ENCODE measurements around the gene NEUROD6. TPM values are rescaled to one million over a fixed set of nuclear protein-coding genes. Genes with fewer than 3 reads are reported as not detected.

NEUROD6 gene
- total and polyA plus RNA-seq, 2 experiments from 2014 or later = not detected

DNA sequence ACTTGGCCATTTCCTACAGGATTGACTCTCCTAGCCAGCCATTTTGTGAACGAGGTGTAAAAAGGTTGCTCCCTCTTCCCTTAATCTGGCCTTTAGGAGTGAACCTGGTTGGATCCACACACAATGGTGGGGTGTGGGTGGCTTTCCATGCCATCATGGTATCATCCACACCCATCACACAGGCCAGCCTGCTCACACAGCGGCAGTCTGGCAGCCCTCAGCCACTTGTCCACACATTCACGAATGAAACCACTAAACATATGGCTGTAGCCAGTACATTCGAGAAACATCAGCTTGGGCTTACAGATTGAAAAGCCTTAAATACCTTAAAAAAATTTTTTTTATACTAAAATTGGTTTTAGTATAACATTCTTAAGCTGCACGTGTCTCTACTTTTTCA lies 31.9 kb downstream of the NEUROD6 start (continued):
- TF ChIP-seq, protein P1, sequence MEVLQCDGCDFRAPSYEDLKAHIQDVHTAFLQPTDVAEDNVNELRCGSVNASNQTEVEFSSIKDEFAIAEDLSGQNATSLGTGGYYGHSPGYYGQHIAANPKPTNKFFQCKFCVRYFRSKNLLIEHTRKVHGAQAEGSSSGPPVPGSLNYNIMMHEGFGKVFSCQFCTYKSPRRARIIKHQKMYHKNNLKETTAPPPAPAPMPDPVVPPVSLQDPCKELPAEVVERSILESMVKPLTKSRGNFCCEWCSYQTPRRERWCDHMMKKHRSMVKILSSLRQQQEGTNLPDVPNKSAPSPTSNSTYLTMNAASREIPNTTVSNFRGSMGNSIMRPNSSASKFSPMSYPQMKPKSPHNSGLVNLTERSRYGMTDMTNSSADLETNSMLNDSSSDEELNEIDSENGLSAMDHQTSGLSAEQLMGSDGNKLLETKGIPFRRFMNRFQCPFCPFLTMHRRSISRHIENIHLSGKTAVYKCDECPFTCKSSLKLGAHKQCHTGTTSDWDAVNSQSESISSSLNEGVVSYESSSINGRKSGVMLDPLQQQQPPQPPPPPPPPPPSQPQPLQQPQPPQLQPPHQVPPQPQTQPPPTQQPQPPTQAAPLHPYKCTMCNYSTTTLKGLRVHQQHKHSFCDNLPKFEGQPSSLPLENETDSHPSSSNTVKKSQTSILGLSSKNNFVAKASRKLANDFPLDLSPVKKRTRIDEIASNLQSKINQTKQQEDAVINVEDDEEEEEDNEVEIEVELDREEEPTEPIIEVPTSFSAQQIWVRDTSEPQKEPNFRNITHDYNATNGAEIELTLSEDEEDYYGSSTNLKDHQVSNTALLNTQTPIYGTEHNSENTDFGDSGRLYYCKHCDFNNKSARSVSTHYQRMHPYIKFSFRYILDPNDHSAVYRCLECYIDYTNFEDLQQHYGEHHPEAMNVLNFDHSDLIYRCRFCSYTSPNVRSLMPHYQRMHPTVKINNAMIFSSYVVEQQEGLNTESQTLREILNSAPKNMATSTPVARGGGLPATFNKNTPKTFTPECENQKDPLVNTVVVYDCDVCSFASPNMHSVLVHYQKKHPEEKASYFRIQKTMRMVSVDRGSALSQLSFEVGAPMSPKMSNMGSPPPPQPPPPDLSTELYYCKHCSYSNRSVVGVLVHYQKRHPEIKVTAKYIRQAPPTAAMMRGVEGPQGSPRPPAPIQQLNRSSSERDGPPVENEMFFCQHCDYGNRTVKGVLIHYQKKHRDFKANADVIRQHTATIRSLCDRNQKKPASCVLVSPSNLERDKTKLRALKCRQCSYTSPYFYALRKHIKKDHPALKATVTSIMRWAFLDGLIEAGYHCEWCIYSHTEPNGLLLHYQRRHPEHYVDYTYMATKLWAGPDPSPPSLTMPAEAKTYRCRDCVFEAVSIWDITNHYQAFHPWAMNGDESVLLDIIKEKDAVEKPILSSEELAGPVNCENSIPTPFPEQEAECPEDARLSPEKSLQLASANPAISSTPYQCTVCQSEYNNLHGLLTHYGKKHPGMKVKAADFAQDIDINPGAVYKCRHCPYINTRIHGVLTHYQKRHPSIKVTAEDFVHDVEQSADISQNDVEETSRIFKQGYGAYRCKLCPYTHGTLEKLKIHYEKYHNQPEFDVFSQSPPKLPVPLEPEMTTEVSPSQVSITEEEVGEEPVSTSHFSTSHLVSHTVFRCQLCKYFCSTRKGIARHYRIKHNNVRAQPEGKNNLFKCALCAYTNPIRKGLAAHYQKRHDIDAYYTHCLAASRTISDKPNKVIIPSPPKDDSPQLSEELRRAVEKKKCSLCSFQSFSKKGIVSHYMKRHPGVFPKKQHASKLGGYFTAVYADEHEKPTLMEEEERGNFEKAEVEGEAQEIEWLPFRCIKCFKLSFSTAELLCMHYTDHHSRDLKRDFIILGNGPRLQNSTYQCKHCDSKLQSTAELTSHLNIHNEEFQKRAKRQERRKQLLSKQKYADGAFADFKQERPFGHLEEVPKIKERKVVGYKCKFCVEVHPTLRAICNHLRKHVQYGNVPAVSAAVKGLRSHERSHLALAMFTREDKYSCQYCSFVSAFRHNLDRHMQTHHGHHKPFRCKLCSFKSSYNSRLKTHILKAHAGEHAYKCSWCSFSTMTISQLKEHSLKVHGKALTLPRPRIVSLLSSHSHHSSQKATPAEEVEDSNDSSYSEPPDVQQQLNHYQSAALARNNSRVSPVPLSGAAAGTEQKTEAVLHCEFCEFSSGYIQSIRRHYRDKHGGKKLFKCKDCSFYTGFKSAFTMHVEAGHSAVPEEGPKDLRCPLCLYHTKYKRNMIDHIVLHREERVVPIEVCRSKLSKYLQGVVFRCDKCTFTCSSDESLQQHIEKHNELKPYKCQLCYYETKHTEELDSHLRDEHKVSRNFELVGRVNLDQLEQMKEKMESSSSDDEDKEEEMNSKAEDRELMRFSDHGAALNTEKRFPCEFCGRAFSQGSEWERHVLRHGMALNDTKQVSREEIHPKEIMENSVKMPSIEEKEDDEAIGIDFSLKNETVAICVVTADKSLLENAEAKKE (CRISPR knock-in tag; IDR thresholded peaks at IDR 0.05) = no peak
- no peak for TF ChIP-seq NANOG (IDR thresholded peaks at IDR 0.05; ENCODE audit: borderline replicate concordance)
- no peak for TF ChIP-seq EZH2 (IDR thresholded peaks at IDR 0.05; ENCODE audit: low read depth, unreplicated experiment)
- TF ChIP-seq EZH2phosphoT487 (IDR thresholded peaks at IDR 0.05; ENCODE audit: unreplicated experiment) = no peak
- TF ChIP-seq ZNF331 (CRISPR knock-in tag; IDR thresholded peaks at IDR 0.05; ENCODE audit: low read depth) = no peak

DNA sequence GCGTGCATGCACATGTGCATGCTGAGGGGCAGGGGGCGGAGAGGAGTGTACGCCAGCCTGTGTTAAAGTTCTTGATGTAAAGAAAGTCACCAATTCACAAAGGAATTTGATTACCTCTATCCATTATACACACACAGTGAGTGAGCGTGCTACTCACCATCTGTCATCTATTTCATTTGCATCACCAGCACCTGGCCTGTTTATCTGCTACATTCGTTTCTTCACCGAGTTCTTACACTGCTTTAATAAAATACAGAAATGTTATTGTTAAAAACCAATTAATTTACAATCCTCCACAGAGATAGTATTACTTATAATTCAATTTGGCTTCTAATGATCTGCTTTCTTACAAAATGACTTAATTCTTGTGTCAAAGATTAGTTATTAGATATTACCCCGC lies 32.6 kb downstream of the NEUROD6 start:
- Mint-ChIP-seq H3K9me3 (no peaks in the 10 kb centered on the region), H3K36me3 (ENCODE audit: low read depth) (no peaks in the 10 kb centered on the region), H3K27me3 (ENCODE audit: insufficient read depth, low read depth, poor library complexity) (peaks cover 9% of the 10 kb centered on the region), H3K27ac (no peak overlapping the region), H3K4me3 (no peak overlapping the region), H3K4me1 (peaks cover 13% of the 10 kb centered on the region)
- no peak for DNase-seq (ENCODE audit: low spot score)
- H3K27me3 ChIP-seq (ENCODE audit: insufficient read depth) = no peaks in the 10 kb centered on the region
- no peak overlapping the region for H3K27ac ChIP-seq (ENCODE audit: low read depth)
- H3K9me2 ChIP-seq (ENCODE audit: insufficient read depth) = no peaks in the 10 kb centered on the region
- no peak overlapping the region for H3K4me3 ChIP-seq
- peaks cover 3% of the 10 kb centered on the region; the same call in 1 of the 2 replicates for H3K4me1 ChIP-seq (ENCODE audit: insufficient read depth)
- H4K20me1 ChIP-seq (replicated peaks; ENCODE audit: insufficient read depth) = no peaks in the 10 kb centered on the region
- H2AFZ ChIP-seq = no peak overlapping the region
- H3K36me3 ChIP-seq (ENCODE audit: insufficient read depth) = no peaks in the 10 kb centered on the region
- H3F3A ChIP-seq (replicated peaks; ENCODE audit: low read depth) = no peaks in the 10 kb centered on the region
- H3K79me2 ChIP-seq (replicated peaks; ENCODE audit: insufficient read depth) = no peaks in the 10 kb centered on the region
- H3K4me2 ChIP-seq = no peak overlapping the region
- ATAC-seq = no peak
- TF ChIP-seq STAT1 (IDR thresholded peaks at IDR 0.05; ENCODE audit: unreplicated experiment) (no peak), JUNB (IDR thresholded peaks at IDR 0.05; ENCODE audit: unreplicated experiment) (no peak)
- TF ChIP-seq, protein P1 (CRISPR knock-in tag; IDR thresholded peaks at IDR 0.05) = no peak

All from GM23338 (cell line).